Neural crest cell (in vitro differentiated cells): Measurements from ENCODE around the gene LSM14A. TPM values are rescaled to one million over a fixed set of nuclear protein-coding genes. Genes with fewer than 3 reads are reported as not detected.
"Not testable (repeated sequence)": the region's sequence is repeated elsewhere in the genome, so short reads cannot be mapped to it uniquely, and the experiment has no call there.

Experiments
- DNase-seq: peaks from one replicate; pipeline ENCODE4 v3.0.0; 2021; ENCODE audit warnings: low read depth, mixed read lengths, low spot score
- H3K27ac Mint-ChIP-seq: one replicate; pipeline ENCODE4 v1.8.0; 2021; ENCODE audit warnings: mild to moderate bottlenecking, mixed read lengths; ENCODE audit not compliant: unreplicated experiment
- H3K27me3 Mint-ChIP-seq: 2 replicates; pipeline ENCODE4 v1.8.0; 2021; ENCODE audit warnings: low read depth, mild to moderate bottlenecking, mixed read lengths
- H3K36me3 Mint-ChIP-seq: 2 replicates; pipeline ENCODE4 v1.8.0; 2021; ENCODE audit warnings: low read depth, mild to moderate bottlenecking, mixed read lengths
- H3K4me1 Mint-ChIP-seq: 2 replicates; pipeline ENCODE4 v1.8.0; 2021; ENCODE audit warnings: mixed read lengths
- H3K4me3 Mint-ChIP-seq: one replicate; pipeline ENCODE4 v1.8.0; 2021; ENCODE audit warnings: mild to moderate bottlenecking, mixed read lengths
- H3K9me3 Mint-ChIP-seq: 2 replicates; pipeline ENCODE4 v1.8.0; 2021; ENCODE audit warnings: mixed read lengths
- CTCF ChIP-seq: fragments of 200-600 bp; sonication (generic); conservative IDR thresholded peaks from 2 replicates; pipeline ENCODE4 v1.5.0; 2021; ENCODE audit warnings: antibody characterized with exemption, mild to moderate bottlenecking
- total RNA-seq: library from RNA; stranded (reverse); gene quantifications from 2 replicates; pipeline ENCODE4 v1.2.1, GENCODE V29; 2021

The LSM14A gene
- total RNA-seq, 1 donor from 2014 or later: 141 TPM

GRCh38 chr19:34151439-34151838, 20.9 kb upstream of the LSM14A start:
- TF ChIP-seq CTCF: no peak
- peaks cover 2% of the 10 kb centered on the region for H3K27me3 Mint-ChIP-seq
- no peaks in the 10 kb centered on the region for H3K4me1 Mint-ChIP-seq
- no peak overlapping the region for H3K4me3 Mint-ChIP-seq
- H3K9me3 Mint-ChIP-seq: no peaks in the 10 kb centered on the region
- no peak overlapping the region for H3K27ac Mint-ChIP-seq
- H3K36me3 Mint-ChIP-seq: no peaks in the 10 kb centered on the region
- DNase-seq: no peak

GRCh38 chr19:34154401-34154800, 17.9 kb upstream of the LSM14A start:
- DNase-seq: no peak
- H3K27ac Mint-ChIP-seq: peak overlapping the region; percentile 19
- peaks cover 2% of the 10 kb centered on the region for H3K27me3 Mint-ChIP-seq
- TF ChIP-seq CTCF: no peak
- no peaks in the 10 kb centered on the region for H3K4me1 Mint-ChIP-seq
- H3K36me3 Mint-ChIP-seq: no peaks in the 10 kb centered on the region
- no peaks in the 10 kb centered on the region for H3K9me3 Mint-ChIP-seq
- no peak overlapping the region for H3K4me3 Mint-ChIP-seq

- H3K9me3 Mint-ChIP-seq: no peaks in the 10 kb centered on the region
- no peak overlapping the region for H3K4me3 Mint-ChIP-seq
- DNase-seq: no peak
- H3K27me3 Mint-ChIP-seq: peaks cover 2% of the 10 kb centered on the region
- H3K4me1 Mint-ChIP-seq: no peaks in the 10 kb centered on the region
- H3K27ac Mint-ChIP-seq: no peak overlapping the region
- H3K36me3 Mint-ChIP-seq: no peaks in the 10 kb centered on the region
- TF ChIP-seq CTCF: no peak
Measured at GRCh38 chr19:34155686-34156085, 16.6 kb upstream of the LSM14A start.

- not testable (repeated sequence) for H3K4me1 Mint-ChIP-seq, DNase-seq, H3K27me3 Mint-ChIP-seq, H3K36me3 Mint-ChIP-seq, H3K9me3 Mint-ChIP-seq, H3K27ac Mint-ChIP-seq, H3K4me3 Mint-ChIP-seq
Measured at GRCh38 chr19:34158966-34159365, 13.3 kb upstream of the LSM14A start.

- not testable (repeated sequence) for H3K27ac Mint-ChIP-seq, H3K4me3 Mint-ChIP-seq, H3K36me3 Mint-ChIP-seq, H3K9me3 Mint-ChIP-seq, H3K27me3 Mint-ChIP-seq, DNase-seq, H3K4me1 Mint-ChIP-seq
Measured at GRCh38 chr19:34159541-34159940, 12.8 kb upstream of the LSM14A start.

GRCh38 chr19:34161902-34162301, 10.4 kb upstream of the LSM14A start:
- not testable (repeated sequence) for H3K36me3 Mint-ChIP-seq, H3K27me3 Mint-ChIP-seq, H3K4me1 Mint-ChIP-seq, DNase-seq, H3K4me3 Mint-ChIP-seq, H3K27ac Mint-ChIP-seq, H3K9me3 Mint-ChIP-seq

GRCh38 chr19:34165295-34165738, 7.0 kb upstream of the LSM14A start:
- Mint-ChIP-seq H3K36me3 (no peaks in the 10 kb centered on the region), H3K27me3 (no peaks in the 10 kb centered on the region), H3K4me1 (no peaks in the 10 kb centered on the region), H3K4me3 (no peak overlapping the region), H3K27ac (no peak overlapping the region), H3K9me3 (no peaks in the 10 kb centered on the region)
- no peak for DNase-seq
- no peak for TF ChIP-seq CTCF

- H3K36me3 Mint-ChIP-seq, H3K9me3 Mint-ChIP-seq, H3K27ac Mint-ChIP-seq, H3K27me3 Mint-ChIP-seq, DNase-seq: not testable (repeated sequence)
- H3K4me1 Mint-ChIP-seq: peaks cover 24% of the 10 kb centered on the region
- peak overlapping the region; percentile 42 for H3K4me3 Mint-ChIP-seq
Measured at GRCh38 chr19:34169475-34170199, 2.7 kb upstream of the LSM14A start.
